HUES64 (cell line): Measurements from ENCODE around the gene PAPPA2.

Experiments
- H3K27ac ChIP-seq: 2 replicates; pipeline ENCODE4 v1.7.0; 2013; ENCODE audit warnings: low read depth, low read length, inconsistent platforms
- H3K27me3 ChIP-seq: 2 replicates; pipeline ENCODE4 v1.6.1; 2013; ENCODE audit warnings: mild to moderate bottlenecking, low read length; ENCODE audit not compliant: insufficient read depth
- H3K36me3 ChIP-seq: 2 replicates; pipeline ENCODE4 v1.6.1; 2013; ENCODE audit warnings: mild to moderate bottlenecking, low read length; ENCODE audit not compliant: insufficient read depth
- H3K4me1 ChIP-seq: 2 replicates; pipeline ENCODE4 v1.6.1; 2013; ENCODE audit warnings: mild to moderate bottlenecking, low read length, moderate library complexity; ENCODE audit not compliant: insufficient read depth
- H3K4me3 ChIP-seq: 2 replicates; pipeline ENCODE4 v1.5.1; 2013; ENCODE audit warnings: mild to moderate bottlenecking, low read length, moderate library complexity
- H3K9ac ChIP-seq: 2 replicates; pipeline ENCODE4 v1.6.1; 2013; ENCODE audit warnings: mild to moderate bottlenecking, low read depth, low read length
- H3K9me3 ChIP-seq: 2 replicates; pipeline ENCODE4 v1.6.1; 2013; ENCODE audit warnings: low read depth, low read length; ENCODE audit not compliant: insufficient read depth
- WGBS: fragments of 150-250, 120-280 bp; methylation state at CpG from one replicate; pipeline ENCODE4 v1.1.7; 2013; ENCODE audit warnings: missing lambda C conversion rate; 5-methylcytosine and 5-hydroxymethylcytosine counted together

Gene PAPPA2

GRCh38 chr1:176849281-176849680, 386.3 kb downstream of the PAPPA2 start:
- no peaks in the 10 kb centered on the region for H3K36me3 ChIP-seq
- no peaks in the 10 kb centered on the region for H3K4me1 ChIP-seq
- H3K27ac ChIP-seq = no peak overlapping the region
- no peak overlapping the region for H3K9ac ChIP-seq
- no peaks in the 10 kb centered on the region for H3K9me3 ChIP-seq
- WGBS = 97% methylated on average over 2 of the region's 3 CpGs
- H3K27me3 ChIP-seq = no peaks in the 10 kb centered on the region
- H3K4me3 ChIP-seq = no peak overlapping the region

- 79% methylated on average over 4 of the region's 4 CpGs for WGBS
- H3K27me3 ChIP-seq = no peaks in the 10 kb centered on the region
- no peak overlapping the region for H3K27ac ChIP-seq
- H3K36me3 ChIP-seq = no peaks in the 10 kb centered on the region
- H3K4me1 ChIP-seq = no peaks in the 10 kb centered on the region
- H3K4me3 ChIP-seq = no peak overlapping the region
- H3K9me3 ChIP-seq = no peaks in the 10 kb centered on the region
- H3K9ac ChIP-seq = no peak overlapping the region
Observed at GRCh38 chr1:176850871-176851270, 387.9 kb downstream of the PAPPA2 start.

- Histone ChIP-seq H3K27me3 (no peaks in the 10 kb centered on the region), H3K4me1 (no peaks in the 10 kb centered on the region), H3K27ac (no peak overlapping the region), H3K36me3 (no peaks in the 10 kb centered on the region), H3K9me3 (no peaks in the 10 kb centered on the region), H3K4me3 (no peak overlapping the region), H3K9ac (no peak overlapping the region)
- WGBS = 92% methylated on average over 3 of the region's 3 CpGs
Observed at GRCh38 chr1:176852124-176852523, 389.1 kb downstream of the PAPPA2 start.

- Histone ChIP-seq H3K27me3 (no peaks in the 10 kb centered on the region), H3K36me3 (no peaks in the 10 kb centered on the region), H3K9me3 (no peaks in the 10 kb centered on the region), H3K4me3 (no peak overlapping the region), H3K9ac (no peak overlapping the region), H3K4me1 (no peaks in the 10 kb centered on the region), H3K27ac (no peak overlapping the region)
- 89% methylated on average over 3 of the region's 3 CpGs for WGBS
Observed at GRCh38 chr1:176853503-176853902, 390.5 kb downstream of the PAPPA2 start.

- no peaks in the 10 kb centered on the region for H3K27me3 ChIP-seq
- 95% methylated on average over 4 of the region's 4 CpGs for WGBS
- no peaks in the 10 kb centered on the region for H3K36me3 ChIP-seq
- no peak overlapping the region for H3K9ac ChIP-seq
- H3K27ac ChIP-seq = no peak overlapping the region
- H3K9me3 ChIP-seq = no peaks in the 10 kb centered on the region
- no peak overlapping the region for H3K4me3 ChIP-seq
- no peaks in the 10 kb centered on the region for H3K4me1 ChIP-seq
Observed at GRCh38 chr1:176854121-176854520, 391.1 kb downstream of the PAPPA2 start.

- Histone ChIP-seq H3K27ac (no peak overlapping the region), H3K9me3 (no peaks in the 10 kb centered on the region), H3K9ac (no peak overlapping the region), H3K36me3 (no peaks in the 10 kb centered on the region), H3K27me3 (no peaks in the 10 kb centered on the region), H3K4me1 (no peaks in the 10 kb centered on the region), H3K4me3 (no peak overlapping the region)
- 97% methylated on average over 7 of the region's 7 CpGs for WGBS
Observed at GRCh38 chr1:176854758-176855745, 392.1 kb downstream of the PAPPA2 start.

GRCh38 chr1:176857632-176858031, 394.7 kb downstream of the PAPPA2 start:
- H3K9me3 ChIP-seq = no peaks in the 10 kb centered on the region
- H3K36me3 ChIP-seq = no peaks in the 10 kb centered on the region
- H3K4me1 ChIP-seq = no peaks in the 10 kb centered on the region
- H3K27ac ChIP-seq = no peak overlapping the region
- no peak overlapping the region for H3K9ac ChIP-seq
- 92% methylated on average over 4 of the region's 4 CpGs for WGBS
- no peak overlapping the region for H3K4me3 ChIP-seq
- no peaks in the 10 kb centered on the region for H3K27me3 ChIP-seq

- WGBS = 92% methylated on average over 4 of the region's 4 CpGs
- H3K9me3 ChIP-seq = no peaks in the 10 kb centered on the region
- H3K9ac ChIP-seq = no peak overlapping the region
- H3K27me3 ChIP-seq = no peaks in the 10 kb centered on the region
- no peaks in the 10 kb centered on the region for H3K4me1 ChIP-seq
- no peaks in the 10 kb centered on the region for H3K36me3 ChIP-seq
- no peak overlapping the region for H3K27ac ChIP-seq
- no peak overlapping the region for H3K4me3 ChIP-seq
Observed at GRCh38 chr1:176858433-176858916, 395.5 kb downstream of the PAPPA2 start.

GRCh38 chr1:176863613-176864012, 400.6 kb downstream of the PAPPA2 start:
- no peak overlapping the region for H3K4me3 ChIP-seq
- 73% methylated on average over 4 of the region's 4 CpGs for WGBS
- no peaks in the 10 kb centered on the region for H3K9me3 ChIP-seq
- H3K27ac ChIP-seq = no peak overlapping the region
- H3K4me1 ChIP-seq = no peaks in the 10 kb centered on the region
- H3K9ac ChIP-seq = no peak overlapping the region
- no peaks in the 10 kb centered on the region for H3K27me3 ChIP-seq
- no peaks in the 10 kb centered on the region for H3K36me3 ChIP-seq

- no peaks in the 10 kb centered on the region for H3K36me3 ChIP-seq
- no peaks in the 10 kb centered on the region for H3K4me1 ChIP-seq
- H3K27me3 ChIP-seq = no peaks in the 10 kb centered on the region
- H3K27ac ChIP-seq = no peak overlapping the region
- no peak overlapping the region for H3K9ac ChIP-seq
- 94% methylated on average over 9 of the region's 9 CpGs for WGBS
- no peaks in the 10 kb centered on the region for H3K9me3 ChIP-seq
- no peak overlapping the region for H3K4me3 ChIP-seq
Observed at GRCh38 chr1:176864211-176864610, 401.2 kb downstream of the PAPPA2 start.

- no peak overlapping the region for H3K4me3 ChIP-seq
- no peaks in the 10 kb centered on the region for H3K27me3 ChIP-seq
- no peaks in the 10 kb centered on the region for H3K4me1 ChIP-seq
- H3K27ac ChIP-seq = no peak overlapping the region
- no peak overlapping the region for H3K9ac ChIP-seq
- WGBS = no CpG with 5 or more reads among the region's 1 CpG
- no peaks in the 10 kb centered on the region for H3K9me3 ChIP-seq
- H3K36me3 ChIP-seq = no peaks in the 10 kb centered on the region
Observed at GRCh38 chr1:176866011-176866714, 403.2 kb downstream of the PAPPA2 start.
